ENCODE data around the gene INO80C. TPM values are rescaled to one million over a fixed set of nuclear protein-coding genes. Genes with fewer than 3 reads are reported as not detected.

The INO80C gene
- total RNA-seq, 4 donors from 2014 or later: 9.5 to 20.6 (median 17.1) TPM

- no peak for TF ChIP-seq CTCF (IDR thresholded peaks at IDR 0.05)
- no peak for TF ChIP-seq POLR2A (IDR thresholded peaks at IDR 0.05)
- H3K27me3 ChIP-seq: no peaks in the 10 kb centered on the region
- no peak overlapping the region for H3K4me3 ChIP-seq
- H3K27ac ChIP-seq: no peak overlapping the region
- H3K9me3 ChIP-seq: no peaks in the 10 kb centered on the region
- DNase-seq: no peak
- H3K4me1 ChIP-seq: peaks cover 0 to 20% (median 3%) of the 10 kb centered on the region in 4 donors
- no peaks in the 10 kb centered on the region for H3K36me3 ChIP-seq
These were observed 2.4 kb upstream of the INO80C start for GRCh38 chr18:35500113-35500512.

GRCh38 chr18:35497027-35497369, 762 bp downstream of the INO80C start:
- peak overlapping the region; percentile 86 to 96 (median 92) for H3K27ac ChIP-seq
- H3K36me3 ChIP-seq: no peaks in the 10 kb centered on the region
- H3K27me3 ChIP-seq: no peaks in the 10 kb centered on the region
- H3K4me1 ChIP-seq: peaks cover 0 to 32% (median 3%) of the 10 kb centered on the region in 4 donors
- TF ChIP-seq POLR2A (IDR thresholded peaks at IDR 0.05) (no peak), CTCF (IDR thresholded peaks at IDR 0.05) (no peak)
- peak in 1 of 3 donors; percentile 58 for DNase-seq
- H3K4me3 ChIP-seq: peak overlapping the region; percentile 66 to 71 (median 68)
- H3K9me3 ChIP-seq: no peaks in the 10 kb centered on the region

GRCh38 chr18:35495536-35496314, 2.0 kb downstream of the INO80C start:
- H3K36me3 ChIP-seq: no peaks in the 10 kb centered on the region
- no peaks in the 10 kb centered on the region for H3K9me3 ChIP-seq
- H3K4me3 ChIP-seq: no peak overlapping the region
- TF ChIP-seq CTCF (IDR thresholded peaks at IDR 0.05) (no peak), POLR2A (IDR thresholded peaks at IDR 0.05) (no peak)
- no peak for DNase-seq
- H3K4me1 ChIP-seq: peaks cover 0 to 37% (median 3%) of the 10 kb centered on the region in 4 donors
- H3K27ac ChIP-seq: no peak overlapping the region
- no peaks in the 10 kb centered on the region for H3K27me3 ChIP-seq

GRCh38 chr18:35494251-35495220, 3.2 kb downstream of the INO80C start:
- DNase-seq: no peak
- Histone ChIP-seq H3K27me3 (no peaks in the 10 kb centered on the region), H3K27ac (no peak overlapping the region), H3K9me3 (no peaks in the 10 kb centered on the region), H3K36me3 (no peaks in the 10 kb centered on the region), H3K4me3 (no peak overlapping the region), H3K4me1 (peaks cover 0 to 46% (median 3%) of the 10 kb centered on the region in 4 donors)
- TF ChIP-seq CTCF (IDR thresholded peaks at IDR 0.05): no peak
- no peak for TF ChIP-seq POLR2A (IDR thresholded peaks at IDR 0.05)

GRCh38 chr18:35491700-35492077, 6.1 kb downstream of the INO80C start:
- TF ChIP-seq CTCF (IDR thresholded peaks at IDR 0.05) (no peak), POLR2A (IDR thresholded peaks at IDR 0.05) (no peak)
- Histone ChIP-seq H3K4me3 (no peak overlapping the region), H3K27me3 (no peaks in the 10 kb centered on the region), H3K36me3 (no peaks in the 10 kb centered on the region), H3K27ac (no peak overlapping the region), H3K4me1 (peaks cover 0 to 37% (median 1%) of the 10 kb centered on the region in 4 donors), H3K9me3 (no peaks in the 10 kb centered on the region)
- DNase-seq: no peak
